ENCODE measurements around the gene ZFYVE27. TPM values are rescaled to one million over a fixed set of nuclear protein-coding genes. Genes with fewer than 3 reads are reported as not detected.
A peak's percentile ranks its signal among the peaks of the same experiment; 100 is the strongest.

Gene ZFYVE27, protein sequence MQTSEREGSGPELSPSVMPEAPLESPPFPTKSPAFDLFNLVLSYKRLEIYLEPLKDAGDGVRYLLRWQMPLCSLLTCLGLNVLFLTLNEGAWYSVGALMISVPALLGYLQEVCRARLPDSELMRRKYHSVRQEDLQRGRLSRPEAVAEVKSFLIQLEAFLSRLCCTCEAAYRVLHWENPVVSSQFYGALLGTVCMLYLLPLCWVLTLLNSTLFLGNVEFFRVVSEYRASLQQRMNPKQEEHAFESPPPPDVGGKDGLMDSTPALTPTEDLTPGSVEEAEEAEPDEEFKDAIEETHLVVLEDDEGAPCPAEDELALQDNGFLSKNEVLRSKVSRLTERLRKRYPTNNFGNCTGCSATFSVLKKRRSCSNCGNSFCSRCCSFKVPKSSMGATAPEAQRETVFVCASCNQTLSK
- total RNA-seq, result 19.0 TPM

DNA sequence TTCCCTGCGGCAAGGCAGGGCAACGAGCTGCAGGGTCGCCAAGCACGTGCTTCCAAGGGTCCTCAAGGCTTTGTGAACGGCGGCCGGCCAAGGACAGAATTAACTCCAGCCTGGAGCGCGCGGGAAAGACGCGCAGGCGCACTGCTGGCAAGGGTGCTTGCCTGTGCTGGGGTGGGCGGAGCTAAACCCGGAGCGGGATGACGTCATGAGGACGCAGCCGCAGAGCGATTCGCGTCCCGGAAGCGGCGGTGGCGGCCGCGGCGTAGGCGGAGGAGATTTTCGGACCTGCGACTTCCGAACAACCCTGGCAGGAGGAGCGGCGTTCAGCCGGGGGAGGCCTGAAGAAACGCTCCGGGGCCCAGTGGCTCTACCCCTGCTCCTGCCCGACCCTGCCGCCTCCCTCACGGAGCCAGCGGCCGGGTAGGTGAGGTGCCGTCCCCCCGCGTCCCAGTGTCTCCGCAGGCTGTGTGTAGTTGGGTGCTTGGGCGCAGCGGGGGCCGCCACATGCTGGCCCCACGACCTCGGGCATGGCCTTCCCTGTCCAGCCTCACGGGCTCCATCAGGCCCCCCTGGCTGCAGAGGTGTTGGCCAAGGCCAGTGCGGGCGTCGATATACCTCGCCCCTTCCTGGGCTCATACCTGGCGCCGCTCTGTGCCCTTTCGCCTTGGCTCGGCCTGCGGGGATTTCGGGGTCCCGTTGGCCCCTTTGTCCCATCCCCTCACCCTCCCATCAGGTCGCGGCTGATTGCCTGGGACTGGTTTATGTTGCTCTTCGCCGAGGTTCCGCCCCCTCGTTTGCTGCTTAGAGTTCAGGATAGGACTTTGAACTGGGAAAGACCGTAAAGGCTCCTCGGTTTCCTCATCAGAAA is at the start of gene ZFYVE27:
Gene ZFYVE27, plus strand, starts transcription at position 227 of the 868 bp plus-strand sequence. CDS start 1,350 bp downstream, outside the sequence.
- DNase-seq, result peak; percentile 93

DNA sequence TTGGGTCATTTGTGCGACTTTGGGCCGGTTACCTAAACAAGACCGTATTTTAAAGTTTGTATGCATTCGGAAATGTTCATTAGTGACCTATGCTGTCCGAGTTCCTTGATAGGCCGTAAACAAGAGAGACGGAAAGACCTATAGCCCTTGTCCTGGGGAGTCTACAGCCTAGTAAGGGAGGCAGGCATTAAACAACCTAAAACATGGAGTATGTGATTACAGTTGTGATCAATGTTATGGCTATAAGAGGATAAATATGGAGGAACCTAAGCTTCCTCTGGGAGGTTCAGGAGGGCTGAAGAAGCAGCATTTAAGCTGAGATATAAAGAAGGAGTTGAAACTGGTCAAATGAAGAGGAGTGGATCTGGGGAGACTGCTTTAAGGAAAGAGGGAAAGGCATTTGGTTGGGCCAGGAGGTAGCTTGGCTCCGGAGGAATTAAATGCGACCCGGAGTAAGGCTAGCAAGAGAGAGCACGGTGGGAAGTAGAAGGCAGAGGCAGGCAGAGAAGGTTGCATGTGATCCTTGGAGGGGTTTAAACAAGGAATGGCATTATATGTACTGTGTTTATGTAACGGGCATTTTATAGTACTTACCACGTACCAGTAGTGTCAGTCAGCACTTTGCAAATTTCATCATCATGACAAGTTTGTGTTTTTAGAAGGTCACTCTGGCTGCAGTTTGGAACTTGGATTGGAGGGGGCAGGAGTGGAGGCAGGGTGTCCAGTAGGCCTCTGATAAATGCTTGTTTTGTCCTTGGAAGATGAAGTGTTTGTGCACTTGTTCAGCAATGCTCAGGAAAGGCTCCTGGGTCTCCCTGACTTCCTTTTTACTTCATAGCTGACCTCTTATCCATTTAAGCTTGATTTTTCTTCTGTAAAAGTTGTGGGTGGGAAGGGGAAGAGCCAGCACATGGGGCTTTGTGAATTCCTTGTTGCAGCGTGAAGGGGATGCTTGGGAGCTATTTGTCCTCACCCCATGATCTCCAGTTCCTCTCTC is 48.8 kb upstream of the ZFYVE27 start:
- no peak for DNase-seq

DNA sequence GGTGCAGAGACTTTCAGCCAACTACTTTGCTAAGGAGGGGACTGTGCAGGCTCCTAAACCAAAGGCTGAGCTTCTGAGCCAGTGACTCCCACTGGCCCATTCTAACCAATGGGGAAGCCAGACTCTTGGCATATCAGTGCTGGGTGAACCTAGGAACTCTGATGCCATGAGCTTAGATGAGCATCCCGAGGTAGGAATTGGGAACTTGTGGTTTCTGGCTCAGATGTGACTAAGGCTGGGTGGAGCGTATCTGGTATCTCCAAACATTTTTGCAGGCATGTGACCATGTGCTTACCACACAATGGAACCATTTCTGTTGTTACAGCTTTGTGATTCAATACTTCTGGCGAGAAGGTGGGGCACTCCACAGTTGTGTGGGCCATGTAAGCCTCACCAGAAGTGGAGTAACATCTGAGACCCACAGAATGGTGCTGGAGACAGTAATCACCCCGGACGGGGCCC is 47.3 kb upstream of the ZFYVE27 start:
- no peak for DNase-seq

DNA sequence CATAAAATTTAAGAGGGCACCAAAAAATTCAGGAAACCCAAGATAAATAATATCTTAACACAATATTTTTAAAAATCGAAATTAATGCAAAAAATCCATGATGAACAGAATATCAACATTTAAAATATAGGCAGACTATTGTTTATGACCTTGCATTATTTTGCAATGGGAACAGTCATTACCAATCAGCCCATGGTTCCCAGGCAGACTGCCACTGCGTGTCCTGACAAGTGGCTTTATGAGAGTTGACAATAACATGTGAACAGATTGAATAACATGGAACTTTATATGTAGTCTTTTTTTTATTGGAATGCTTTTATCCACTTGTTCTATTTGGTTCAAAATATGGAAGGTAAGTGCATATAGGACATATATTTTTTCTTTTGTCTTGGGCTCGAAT is 46.8 kb upstream of the ZFYVE27 start:
- no peak for DNase-seq

DNA sequence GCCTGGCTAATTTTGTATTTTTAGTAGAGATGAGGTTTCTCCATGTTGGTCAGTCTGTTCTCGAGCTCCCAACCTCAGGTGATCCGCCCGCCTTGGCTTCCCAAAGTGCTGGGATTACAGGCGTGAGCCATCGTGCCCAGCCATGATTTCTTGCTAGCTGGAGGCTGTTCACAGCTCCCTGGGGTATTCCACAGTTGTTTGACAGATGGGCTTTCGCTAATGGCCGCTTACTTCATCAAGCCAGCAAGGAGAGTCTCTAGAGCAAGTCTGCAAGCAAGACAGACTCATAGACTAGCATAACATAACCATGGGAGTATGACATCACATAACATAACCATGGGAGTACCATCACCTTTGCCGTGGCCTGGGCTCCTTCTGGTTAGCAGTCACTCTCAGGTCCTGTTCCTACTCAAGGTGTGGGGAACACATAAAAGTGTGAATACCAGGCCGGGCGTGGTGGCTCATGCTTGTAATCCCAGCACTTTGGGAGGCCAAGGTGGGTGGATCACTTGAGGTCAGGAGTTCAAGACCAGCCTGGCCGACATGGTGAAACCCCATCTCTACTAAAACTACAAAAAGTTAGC is 38.8 kb upstream of the ZFYVE27 start:
- peak; percentile 41 for DNase-seq

DNA sequence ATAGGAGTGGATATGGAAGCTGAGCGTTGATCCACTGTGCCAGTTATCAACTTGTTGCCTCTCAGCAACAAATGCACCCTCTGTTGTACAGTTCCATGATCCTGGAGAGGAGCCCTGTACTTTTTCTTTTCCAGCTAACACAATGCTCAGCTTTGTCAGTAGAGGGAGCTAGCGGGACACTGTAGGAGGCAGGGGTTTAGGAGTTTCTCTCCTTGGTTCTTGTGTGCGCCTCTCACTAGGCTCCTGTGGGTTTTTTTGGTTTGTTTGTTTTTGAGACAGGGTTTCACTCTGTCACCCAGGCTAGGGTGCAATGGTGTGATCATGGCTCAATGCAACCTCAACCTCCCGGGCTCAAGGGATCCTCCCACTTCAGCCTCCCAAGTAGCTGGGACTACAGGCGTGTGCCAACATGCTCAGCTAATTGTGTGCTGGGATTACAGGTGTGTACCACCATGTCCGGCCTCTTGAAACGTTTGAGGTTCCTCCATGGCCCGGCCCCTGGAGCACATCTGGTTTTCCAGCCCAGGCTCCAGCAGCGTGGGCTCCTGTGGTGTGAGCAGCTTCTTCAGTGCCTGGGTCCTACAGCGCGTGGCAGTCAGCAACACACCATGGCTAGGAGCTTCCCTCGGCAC is 35.4 kb upstream of the ZFYVE27 start:
- peak; percentile 57 for DNase-seq

DNA sequence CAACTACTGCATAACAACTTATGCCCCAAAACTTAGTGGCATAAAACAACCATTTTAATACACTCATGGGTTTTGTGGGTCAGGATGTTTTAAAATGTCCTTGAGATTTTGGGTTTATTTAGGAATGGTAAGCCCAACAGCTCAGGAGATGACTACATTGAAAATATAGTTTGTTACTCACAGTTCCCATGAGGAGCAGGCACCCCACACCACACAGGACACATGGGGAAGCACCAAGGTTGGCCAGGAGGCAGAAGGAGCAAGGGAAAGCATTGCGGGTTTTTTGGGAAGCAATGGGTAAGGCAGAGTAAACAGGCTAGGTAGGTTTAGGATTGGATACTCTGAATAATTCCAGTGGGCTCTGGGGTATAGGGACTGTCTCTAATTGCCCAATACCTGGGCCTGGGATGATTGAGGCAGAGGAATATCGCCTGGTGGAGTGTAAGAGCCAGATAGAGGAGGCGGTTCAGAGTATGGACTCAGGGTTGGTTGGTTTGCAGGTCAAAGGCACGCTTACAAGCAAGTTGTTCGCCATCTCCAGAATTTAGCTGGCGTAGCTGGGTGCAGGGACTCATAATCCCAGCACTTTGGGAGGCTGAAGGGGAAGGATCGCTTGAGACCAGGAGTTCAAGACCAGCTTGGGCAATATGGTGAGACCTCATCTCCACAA is 33.4 kb upstream of the ZFYVE27 start:
- DNase-seq, result no peak

DNA sequence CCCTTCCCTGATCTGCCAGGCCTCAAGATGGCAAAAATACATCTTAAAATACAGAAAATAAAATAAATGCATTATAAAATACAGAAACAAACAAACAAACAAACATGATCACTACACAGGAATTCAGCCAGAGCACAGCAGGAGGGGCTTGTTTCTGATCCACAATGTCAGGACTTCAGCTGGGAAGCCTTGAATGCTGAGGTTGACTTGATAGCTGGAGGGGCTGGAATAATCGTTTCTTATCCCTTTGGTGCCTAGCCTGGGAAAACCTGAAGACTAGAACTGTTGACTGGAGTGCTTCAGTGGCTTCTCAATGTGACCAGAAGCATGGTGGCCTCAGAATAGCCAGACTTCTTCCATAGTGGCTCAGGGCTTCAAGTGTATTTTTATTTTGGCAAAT is 32.6 kb upstream of the ZFYVE27 start:
- no peak for DNase-seq

DNA sequence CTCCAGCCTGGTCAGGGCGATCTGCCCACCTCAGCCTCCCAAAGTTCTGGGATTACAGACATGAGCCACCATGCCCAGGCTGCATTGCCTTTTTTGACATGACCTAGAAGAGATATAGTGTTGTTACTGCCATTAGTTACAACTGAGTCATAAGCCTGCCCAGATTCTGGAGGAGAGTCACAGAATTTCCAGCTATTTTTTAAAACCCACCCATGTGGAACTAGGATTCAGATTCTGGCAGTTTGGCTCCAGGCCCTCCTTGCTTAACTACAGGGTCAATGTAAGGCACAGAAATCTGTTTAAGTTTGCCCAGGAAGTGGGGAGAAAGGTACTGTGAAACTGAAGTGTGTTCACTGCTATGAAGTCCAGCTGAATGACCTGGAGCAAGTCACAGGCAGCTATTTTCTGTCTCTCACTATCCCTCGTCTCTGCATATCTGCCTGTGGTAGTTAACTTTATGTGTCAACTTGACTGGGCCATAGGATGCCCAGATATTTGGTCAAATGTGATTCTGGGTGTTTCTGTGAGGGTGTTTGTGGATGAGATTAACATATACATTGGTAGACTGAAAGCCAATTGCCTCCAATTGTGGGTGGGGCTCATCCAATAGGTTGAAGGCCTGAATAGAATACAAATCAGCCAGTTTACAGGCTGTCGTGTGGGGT is 31.8 kb upstream of the ZFYVE27 start:
- DNase-seq, result no peak

DNA sequence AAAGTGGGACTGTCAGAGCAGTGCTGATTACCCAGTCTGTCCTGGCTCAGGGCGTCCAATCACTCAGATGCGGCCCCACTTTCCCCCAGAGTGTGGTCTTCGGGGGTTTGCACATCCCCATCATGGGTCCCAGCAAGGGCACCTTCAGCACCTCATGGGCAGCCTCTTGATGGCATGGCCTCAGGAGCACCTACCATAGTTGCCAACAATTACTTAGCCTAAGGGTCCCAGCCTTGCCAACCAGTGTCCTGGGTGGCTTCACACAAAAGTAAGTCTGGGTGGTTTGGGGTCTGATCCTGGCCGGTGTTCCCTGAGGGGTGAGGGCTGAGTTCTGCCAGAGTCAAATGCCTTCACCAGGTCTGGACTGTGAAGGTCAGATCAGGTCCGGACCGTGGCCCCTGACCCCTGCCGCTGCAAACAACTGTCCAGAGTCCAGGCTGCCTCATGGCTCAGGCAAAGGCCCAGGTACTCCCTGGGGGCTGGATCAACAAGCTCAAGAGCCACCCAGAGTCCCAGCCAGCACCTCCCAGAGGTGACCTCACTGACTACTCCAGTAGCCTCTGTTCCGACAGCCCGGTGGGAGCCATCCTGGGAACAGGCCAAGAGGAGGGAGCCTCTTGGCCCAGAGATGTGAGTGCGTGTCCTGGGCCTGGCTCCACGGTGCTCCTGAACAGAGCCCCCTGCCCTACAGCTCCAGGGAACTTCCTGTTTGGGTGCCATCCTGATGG is 29.6 kb upstream of the ZFYVE27 start:
- DNase-seq, result no peak

DNA sequence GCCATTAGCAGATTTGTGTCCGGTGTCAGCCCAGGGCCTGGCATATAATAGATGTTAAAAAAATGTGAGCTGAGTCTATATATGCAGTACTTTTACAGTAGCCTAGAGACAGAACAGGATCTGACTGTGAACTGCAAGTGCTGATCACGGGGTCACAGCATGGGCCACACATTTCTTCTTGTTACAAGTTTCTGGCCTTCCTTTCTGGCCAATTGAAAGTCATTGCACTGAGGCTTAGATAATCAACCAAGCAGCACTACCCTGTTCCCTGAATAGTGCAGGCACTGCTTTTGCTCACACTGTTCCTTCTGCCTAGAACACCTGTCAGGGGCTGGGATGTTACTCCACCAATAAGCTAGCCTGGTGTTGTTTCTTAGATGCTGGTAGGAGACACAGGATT is 28.8 kb upstream of the ZFYVE27 start:
- no peak for DNase-seq

DNA sequence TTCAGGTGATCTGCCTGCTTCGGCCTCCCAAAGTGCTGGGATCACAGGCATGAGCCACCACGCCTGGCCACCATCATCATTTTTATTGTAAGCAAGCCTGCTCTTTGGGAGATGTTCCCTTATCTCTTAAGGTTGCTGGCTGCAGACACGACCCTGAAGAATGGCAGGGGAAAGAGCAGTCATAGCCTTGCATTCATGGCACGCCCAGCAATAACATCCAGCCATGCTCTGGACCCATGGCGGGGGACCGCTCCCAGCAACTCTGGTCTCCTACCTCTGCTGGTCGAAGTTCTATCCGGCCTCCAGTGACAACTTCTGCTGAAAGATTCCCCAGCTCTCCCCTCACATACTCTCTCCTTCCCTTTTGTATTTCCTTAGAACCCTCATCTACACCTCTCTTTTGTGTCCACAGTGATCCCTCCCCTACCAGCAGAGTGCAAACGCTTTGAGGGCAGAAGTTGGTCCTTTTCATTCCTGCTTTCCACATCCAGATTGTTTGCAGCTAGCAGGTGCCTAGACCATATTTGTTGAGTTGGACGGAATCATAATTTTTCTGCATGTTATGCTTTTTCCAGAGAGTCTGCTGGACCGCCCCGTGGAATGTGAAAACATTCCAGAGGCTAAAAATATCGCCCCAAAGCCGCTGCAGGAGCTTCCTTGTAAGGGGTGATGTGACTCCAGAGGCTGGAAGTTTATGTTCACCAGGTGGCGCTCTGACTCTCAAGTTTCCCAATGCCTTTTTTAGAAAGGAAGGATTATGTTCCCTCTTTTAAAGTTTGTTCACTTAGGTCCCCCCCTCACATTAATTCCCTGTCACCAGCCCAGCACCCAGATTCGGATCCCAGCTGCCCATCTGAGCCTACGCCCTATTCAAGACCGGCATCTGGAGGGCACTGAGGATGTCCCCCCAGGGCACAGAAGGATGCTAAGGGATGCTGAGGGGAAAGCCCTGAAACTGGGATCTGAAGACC is 27.7 kb upstream of the ZFYVE27 start:
- peak; percentile 64 for DNase-seq

DNA sequence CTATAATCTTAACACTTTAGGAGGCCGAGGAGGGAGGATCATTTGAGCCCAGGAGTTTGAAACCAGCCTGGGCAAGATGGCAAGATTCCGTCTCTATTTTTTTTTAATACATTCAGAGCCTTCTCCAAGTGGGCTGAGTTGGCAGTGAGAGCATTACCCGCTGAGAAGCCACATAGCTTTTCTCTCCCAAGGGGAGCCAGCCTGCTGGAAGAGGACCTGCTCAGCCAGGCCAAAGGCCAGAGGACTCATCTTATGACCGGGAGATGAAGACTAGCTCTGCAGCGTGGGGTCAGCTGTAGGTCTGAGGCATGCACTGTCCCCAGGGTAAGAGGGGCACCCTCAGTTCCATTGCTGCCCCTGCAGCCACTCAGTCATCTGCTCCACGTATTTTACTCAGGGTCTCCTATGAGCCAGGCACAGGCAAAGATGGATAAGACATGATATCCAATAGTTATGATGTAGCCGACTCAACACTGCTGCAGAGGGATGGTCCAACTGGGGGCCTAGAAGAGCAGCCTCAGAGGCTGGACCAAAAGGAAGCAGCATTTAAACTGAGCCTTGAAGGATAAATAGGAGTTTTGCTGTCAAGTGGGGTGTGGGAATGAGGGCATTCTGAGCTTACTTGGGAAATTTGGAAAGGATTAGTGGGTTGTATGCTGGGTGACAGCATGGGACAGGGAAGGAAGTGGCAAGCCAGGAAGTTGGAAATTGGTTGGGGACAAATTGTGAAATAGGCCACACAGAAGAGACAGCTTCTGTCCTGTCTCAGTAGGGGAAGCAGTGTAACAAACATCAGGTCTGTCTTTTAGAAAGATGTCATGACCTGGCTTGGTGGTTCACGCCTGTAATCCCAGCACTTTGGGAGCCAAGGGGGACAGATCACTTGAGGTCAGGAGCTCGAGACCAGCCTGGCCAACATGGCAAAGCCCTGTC is 25.0 kb upstream of the ZFYVE27 start:
- no peak for DNase-seq

DNA sequence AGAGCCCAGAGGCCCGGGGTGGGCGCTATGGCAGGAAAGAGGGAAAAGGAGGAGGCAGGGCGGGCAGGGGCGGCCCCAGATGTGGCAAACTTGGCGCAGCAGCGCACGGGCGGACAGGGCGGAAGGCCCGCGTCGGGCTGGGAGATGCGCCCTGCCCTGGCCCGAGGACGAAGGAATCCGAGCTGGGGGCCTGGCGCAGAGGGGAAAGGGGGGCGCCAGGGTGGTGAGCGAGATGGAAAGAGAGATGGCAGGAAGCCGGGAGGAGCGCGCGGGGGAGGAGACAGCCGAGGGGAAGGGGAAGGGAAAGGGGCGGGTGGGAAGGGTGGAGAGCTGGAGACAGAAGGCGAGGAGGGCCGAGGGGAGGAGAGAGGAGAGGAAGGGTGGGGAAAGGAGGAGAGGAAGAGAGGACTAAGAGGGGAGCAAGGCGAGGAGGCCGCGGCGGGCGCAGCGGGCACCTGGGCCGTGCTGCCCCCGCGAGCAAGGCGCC is 23.5 kb upstream of the ZFYVE27 start, which contains the start of gene MARVELD1:
Gene MARVELD1, plus strand, starts transcription at position 392 of the 487 bp plus-strand sequence. CDS start 147 bp downstream, outside the sequence.
- peak; percentile 87 for DNase-seq

DNA sequence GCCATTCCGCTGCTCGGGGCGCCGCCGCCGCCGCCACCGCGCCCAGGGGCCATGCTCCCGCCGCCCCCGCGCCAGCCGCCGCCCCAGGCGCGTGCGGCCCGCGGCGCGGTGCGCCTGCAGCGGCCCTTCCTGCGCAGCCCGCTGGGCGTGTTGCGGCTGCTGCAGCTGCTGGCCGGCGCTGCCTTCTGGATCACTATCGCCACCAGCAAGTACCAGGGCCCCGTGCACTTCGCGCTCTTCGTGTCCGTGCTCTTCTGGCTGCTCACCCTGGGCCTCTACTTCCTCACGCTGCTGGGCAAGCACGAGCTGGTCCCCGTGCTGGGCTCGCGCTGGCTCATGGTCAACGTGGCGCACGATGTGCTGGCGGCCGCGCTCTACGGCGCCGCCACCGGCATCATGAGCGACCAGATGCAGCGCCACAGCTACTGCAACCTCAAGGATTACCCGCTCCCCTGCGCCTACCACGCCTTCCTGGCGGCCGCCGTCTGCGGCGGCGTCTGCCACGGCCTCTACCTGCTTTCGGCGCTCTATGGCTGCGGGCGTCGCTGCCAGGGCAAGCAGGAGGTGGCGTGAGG is 23.0 kb upstream of the ZFYVE27 start:
- peak; percentile 33 for DNase-seq
